HG03025 (cell line): ENCODE data around the gene CAPN14.

Source experiments
- ATAC-seq: cut with Tn5 transposase; IDR thresholded peaks from one replicate; pipeline ENCODE4 v1.9.1; 2021; ENCODE audit warnings: mild to moderate bottlenecking, moderate library complexity; ENCODE audit not compliant: unreplicated experiment, low FRiP score

CAPN14 gene

GRCh38 chr2:31150120-31150670, 67.1 kb downstream of the CAPN14 start:
- no peak for ATAC-seq

DNA sequence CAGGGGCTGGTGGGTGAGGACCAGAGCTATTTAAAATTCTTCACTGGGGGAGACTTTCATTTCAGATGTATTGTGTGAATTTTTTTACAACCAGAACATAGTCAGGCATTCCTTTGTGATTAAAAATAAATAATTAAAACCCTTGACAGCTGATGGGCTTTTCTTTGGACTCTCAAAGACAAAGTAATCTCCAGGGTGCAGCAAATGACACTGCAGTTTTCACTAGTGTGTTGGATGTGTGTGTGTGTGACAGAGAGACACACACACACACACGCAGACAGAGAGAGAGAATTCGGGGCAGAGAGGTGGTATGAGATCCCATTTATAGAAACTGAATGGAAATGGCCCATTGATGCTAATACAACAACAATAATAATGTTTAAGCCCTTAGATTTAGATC, 68.8 kb downstream of the CAPN14 start:
- ATAC-seq, result no peak

DNA sequence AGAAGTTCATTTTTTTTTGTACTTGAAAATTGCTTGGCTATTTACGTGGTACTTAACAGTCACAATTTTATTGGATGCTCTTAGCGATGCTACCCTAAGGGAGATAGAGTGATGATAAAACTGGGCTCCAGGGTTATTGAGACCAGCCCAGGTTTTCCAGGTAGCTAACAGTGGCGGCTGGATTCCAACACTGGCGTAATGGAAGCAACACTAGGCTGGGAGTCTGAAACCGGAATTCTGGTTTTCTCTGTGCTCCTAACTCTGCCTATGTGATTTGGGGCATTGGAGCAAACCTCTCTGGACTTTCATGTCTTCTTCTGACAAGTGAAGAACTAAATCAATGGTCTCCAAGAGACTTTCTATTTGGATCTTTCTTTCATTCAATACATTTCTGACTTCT, 69.7 kb downstream of the CAPN14 start:
- ATAC-seq, result no peak

DNA sequence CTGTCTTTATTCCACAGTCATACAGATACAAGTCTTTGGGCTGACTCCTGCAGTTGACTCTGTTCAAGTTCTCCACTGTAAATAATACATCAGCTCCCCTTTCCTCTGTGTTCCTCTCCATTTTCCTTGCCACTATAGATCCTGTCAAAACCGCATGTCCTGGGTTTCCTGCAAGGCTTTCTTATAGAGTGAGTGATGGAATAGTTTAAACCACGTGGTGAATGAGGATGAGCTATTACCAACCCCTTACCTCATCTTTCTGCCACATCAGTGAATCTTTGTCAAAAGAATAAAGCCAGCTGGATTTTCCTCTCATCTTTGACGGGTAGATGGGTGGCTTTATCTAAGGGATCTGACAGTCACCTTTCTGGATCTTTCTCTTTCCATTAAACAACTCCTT, 75.2 kb downstream of the CAPN14 start:
- ATAC-seq, result no peak

- no peak for ATAC-seq
Measured at GRCh38 chr2:31141443-31142085, 75.8 kb downstream of the CAPN14 start.

DNA sequence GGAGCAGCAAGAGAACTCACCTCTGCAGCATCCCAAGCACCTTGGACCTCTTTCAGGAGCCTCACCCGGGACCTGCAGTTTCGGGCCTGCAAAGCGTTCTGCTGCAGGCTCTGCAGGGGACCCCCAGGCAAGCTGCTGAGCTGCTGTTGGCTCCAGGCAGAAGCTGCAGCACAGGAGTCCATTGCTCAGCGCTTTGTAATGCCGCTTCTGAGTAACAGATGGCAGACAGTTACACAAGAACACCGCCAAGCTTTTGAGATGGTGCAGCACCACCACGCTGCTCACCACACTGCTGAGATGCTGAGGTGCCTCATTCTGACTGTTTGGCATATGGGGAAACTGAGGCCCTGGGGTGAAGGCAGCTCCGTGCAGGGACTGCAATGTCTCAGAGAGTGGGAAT, 77.2 kb downstream of the CAPN14 start:
- no peak for ATAC-seq

DNA sequence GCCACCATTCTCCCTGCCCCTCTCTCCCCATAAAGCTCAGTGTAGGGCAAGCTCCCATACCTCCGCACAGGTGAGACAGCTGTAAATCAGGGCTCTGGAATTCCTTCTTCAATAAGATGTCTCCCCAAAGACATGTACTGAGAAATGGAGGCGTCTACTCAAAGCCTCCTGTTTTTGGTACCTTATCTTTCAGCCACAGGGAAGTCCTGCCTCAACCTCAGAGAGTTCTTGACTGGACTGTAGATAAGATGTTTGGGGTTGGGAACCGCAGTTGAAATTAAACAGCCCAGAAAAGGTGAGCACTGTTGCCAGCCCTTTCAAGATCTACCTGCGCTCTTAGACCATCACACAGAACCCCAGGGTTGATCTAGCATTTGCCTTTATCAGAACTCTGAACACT, 77.6 kb downstream of the CAPN14 start:
- no peak for ATAC-seq

DNA sequence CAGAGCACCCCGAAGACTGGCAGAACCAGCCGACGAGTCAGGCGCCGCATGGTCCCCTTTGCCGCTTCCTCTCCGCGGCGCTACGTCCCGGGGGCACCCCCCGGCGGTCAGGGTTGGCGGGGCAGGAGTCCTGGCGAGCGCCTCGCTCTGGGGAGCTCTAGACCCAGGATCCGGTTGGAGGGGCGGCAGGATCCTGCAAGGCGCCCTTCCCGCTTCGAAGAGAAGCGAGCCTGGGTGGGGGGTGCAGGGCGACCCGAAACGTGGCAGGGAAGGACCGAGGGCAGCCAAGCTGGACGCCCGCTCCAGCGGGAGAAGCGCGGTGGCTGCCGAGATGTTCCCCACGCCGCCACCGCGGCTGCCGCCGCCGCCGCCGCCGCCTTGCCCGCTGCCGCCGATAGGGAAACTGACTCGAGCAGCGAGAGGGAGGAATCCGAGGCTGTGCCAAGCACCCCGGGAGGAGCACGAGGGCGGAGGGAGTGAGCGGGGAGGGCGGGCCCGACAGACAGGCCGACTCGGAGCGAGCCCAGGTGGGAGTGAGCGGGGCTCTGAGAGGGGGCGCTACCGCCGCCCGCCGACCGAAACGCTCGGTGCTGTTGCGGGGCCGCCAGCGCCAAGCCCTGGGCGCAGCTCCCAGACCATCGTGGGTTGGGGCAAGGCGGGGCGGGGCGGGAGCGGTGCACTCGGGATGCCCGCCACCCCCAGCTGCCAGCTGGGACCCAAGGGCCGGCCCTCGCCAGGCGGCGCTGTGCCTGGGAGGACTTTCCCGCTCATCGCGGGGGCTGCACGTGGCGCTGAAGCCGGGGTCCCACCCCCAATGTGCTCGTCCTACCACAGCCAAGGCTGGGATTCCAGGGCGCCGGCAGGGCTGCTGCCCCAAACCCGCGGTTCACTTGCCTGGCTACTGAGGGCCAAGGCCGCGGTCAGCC, 79.0 kb downstream of the CAPN14 start, which contains the start of gene GALNT14:
Gene GALNT14 (minus strand): TSS at position 404 of the 926 bp plus-strand sequence. CDS start 354 bp downstream, at position 50.
- ATAC-seq, result no peak

GRCh38 chr2:31137211-31138036, 79.9 kb downstream of the CAPN14 start:
- ATAC-seq, result no peak

DNA sequence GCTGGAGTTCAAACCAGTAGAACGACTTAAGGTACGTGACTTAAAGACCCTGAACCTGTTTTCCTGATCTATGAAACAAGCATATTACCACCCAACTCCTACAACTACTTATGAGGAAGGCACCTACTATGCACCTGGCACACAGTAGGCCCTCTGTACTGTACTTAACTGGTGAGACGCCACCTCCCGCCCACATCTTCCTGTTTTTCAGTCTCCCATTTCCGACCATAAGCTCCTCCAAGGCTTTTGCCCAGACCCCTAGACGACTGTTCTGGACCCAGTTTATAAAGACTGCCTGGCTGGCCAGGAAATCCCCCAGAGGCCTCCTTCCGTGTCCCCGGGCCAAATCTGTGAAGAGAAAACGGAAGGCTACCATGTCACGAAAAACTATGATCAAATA, 80.6 kb downstream of the CAPN14 start:
- no peak for ATAC-seq

DNA sequence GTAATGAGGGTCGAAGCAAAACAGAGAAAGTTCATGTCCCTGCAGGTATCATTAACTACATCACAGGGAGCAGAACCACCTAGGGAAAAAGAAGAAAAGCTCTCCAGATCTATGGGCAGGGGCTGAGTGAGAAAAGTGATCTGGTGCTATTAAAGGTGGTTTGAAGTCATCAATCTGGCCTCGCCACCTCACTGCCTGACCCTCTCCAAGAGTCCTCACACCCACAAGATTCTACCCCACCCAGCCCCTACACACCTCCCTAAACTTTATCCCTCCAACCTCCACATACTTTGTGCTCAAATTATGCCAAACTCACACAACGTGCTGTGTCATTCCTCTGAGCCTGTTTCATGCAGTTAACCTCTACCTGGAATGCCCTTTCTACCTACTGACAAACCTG, 81.3 kb downstream of the CAPN14 start:
- no peak for ATAC-seq

DNA sequence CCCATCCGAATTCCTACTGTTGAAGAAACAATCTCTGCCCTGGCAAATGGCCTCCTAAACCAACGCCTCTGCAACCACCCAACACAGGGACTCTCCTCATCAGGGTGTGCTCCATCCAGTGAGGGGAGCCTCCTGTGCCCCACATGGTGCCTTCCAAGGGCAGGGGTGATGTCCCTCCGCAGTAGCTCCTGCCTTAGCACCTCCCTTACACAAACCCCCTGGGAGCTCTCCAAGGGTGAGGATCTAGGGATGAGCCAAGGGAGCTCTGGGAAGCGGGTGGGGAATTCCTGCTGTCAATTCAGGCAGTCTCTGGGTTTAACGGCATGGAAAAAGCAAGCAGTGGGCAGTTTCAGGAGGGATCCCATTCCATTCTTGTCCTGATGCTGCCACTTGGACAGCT, 82.8 kb downstream of the CAPN14 start:
- no peak for ATAC-seq

- ATAC-seq, result no peak
Measured at GRCh38 chr2:31132786-31133185, 84.5 kb downstream of the CAPN14 start.

- no peak for ATAC-seq
Measured at GRCh38 chr2:31131871-31132270, 85.4 kb downstream of the CAPN14 start.

GRCh38 chr2:31129375-31130171, 87.7 kb downstream of the CAPN14 start:
- no peak for ATAC-seq

- ATAC-seq, result no peak
Measured at GRCh38 chr2:31127931-31128330, 89.4 kb downstream of the CAPN14 start.

- ATAC-seq, result no peak
Measured at GRCh38 chr2:31125918-31126695, 91.2 kb downstream of the CAPN14 start.

DNA sequence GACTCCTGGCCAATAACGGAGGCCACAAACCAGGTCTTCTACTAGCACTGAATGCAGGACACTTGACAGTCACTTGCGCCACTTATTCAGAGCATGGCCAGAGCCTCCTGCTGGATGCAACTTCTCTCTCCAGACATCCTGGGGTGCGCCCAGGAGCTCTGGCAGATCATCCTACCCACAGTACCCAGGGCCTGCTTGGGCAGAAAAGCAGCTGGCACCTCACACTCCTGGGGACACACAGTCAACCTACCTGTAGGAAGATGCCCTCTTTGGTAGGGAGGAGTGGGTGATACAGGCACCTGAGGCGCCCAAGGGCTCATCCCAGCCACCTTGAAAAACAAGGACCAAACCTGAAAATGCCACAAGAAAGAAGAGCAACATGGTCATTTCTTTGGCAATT, 92.4 kb downstream of the CAPN14 start:
- ATAC-seq, result no peak
